LNCAP (cell line): Measurements from ENCODE around the gene ATG4D.

Source experiments
- TF ChIP-seq, protein P1 (sequence below): fragments of 450-650 bp; IDR thresholded peaks from 2 replicates; pipeline ENCODE4 v1.5.1; 2017; ENCODE audit warnings: mild to moderate bottlenecking

Gene ATG4D

DNA sequence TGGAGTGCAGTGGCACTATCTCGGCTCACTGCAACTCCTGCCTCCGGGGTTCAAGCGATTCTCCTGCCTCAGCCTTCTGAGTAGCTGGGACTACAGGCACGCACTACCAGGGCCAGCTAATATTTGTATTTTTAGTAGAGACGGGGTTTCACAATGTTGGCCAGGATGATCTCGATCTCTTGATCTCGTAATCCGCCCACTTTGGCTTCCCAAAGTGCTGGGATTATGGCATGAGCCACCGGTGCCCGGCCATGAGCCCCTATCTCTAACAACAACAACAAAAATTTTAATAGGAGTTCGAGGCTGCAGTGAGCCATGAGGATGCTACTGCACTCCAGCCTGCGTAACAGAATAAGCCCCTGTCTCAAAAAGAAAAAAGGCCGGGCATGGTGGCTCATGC is 38.4 kb downstream of the ATG4D start:
- TF ChIP-seq, protein P1, sequence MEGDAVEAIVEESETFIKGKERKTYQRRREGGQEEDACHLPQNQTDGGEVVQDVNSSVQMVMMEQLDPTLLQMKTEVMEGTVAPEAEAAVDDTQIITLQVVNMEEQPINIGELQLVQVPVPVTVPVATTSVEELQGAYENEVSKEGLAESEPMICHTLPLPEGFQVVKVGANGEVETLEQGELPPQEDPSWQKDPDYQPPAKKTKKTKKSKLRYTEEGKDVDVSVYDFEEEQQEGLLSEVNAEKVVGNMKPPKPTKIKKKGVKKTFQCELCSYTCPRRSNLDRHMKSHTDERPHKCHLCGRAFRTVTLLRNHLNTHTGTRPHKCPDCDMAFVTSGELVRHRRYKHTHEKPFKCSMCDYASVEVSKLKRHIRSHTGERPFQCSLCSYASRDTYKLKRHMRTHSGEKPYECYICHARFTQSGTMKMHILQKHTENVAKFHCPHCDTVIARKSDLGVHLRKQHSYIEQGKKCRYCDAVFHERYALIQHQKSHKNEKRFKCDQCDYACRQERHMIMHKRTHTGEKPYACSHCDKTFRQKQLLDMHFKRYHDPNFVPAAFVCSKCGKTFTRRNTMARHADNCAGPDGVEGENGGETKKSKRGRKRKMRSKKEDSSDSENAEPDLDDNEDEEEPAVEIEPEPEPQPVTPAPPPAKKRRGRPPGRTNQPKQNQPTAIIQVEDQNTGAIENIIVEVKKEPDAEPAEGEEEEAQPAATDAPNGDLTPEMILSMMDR = no peak

DNA sequence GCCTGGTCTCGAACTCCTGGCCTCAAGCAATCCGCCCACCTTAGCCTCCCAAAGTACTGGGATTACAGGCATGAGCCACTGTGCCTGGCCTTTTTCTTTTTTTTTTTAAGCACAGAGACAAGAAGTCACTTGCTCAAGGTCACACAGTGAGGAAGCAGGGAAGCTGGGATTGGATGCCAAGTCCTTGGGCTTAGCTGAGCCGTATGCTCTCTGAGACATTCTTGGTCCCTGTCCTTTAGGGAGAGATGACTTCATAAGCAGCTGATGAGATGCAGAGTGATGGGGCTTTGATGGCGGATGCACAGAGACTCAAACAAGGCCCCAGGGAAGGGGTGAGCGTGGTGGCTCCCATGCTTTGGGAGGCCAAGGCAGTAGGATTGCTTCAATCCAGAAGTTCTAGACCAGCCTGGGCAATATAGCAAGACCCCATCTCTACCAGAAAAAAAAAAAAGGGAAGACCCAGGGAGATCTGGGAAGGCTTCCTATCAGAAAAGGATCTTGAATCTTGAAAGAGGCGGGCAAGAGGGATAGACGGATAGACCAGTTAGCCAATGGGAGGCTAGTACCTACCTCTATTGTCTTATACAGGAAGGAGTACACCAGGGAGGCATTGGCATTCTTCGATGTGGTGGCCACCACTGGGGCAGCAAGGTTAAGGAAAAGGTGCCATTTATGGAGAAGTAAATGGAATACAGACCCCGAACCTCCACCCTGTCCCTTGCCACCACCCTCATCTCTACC is 39.5 kb downstream of the ATG4D start:
- TF ChIP-seq, protein P1 = no peak

DNA sequence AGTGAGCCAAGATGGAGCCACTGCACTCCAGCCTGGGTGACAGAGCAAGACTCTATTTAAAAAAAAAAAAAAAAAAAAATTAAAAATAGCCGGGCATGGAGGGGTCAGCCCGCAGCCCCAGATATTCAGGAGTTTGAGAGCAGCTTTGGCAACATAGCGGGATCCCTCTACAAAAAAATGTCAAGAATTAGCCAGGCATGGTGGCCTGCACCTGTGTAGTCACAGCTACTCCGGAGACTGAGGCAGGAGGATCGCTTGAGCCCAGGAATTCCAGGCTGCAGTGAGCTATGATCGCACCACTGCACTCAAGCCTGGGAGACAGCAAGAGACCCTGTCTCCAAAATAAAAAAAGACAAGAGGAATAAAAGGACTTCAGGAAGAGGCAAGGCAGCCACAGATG is 42.7 kb downstream of the ATG4D start:
- TF ChIP-seq, protein P1 = no peak

DNA sequence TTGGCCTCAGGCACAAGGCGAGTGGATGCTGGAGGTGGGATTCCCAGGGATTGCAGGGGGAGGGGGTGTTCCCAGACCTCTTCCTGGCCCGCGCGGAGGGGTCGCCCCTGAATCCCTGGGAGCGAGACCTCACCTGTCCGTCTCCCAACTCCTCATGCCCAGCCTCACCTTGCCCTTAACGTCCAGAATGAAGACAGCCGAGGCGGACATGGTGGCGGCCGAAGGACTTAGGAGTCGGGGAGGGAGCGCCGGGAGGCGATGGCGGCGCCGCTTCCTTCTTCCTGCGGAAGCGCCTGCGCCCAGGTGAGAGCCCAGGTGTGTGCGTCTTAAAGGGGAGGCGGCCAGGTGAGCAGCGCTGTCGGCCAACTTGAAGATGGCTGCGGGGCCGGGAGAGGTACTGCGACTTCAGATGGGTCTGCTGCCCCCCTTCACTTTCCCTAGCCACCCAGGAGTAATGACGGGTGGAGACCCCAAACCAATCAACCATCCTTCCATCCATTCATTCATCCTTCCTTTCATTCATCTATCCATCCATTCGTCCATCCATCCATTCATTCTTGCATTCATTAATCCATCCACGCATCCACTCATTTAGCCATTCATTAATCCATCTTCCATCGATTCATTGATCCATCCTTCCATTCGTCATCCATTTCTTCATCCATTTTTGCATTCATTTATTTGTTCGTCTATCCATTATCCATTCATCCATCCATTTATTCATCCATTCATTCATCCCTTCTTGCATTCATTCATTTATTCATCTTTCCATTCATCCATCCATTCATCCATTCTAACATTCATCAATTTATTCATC is 43.5 kb downstream of the ATG4D start, which contains the start of gene AP1M2:
Gene AP1M2 (minus strand): TSS at position 291 of the 817 bp plus-strand sequence. CDS start 81 bp downstream, at position 210.
- TF ChIP-seq, protein P1 = no peak

DNA sequence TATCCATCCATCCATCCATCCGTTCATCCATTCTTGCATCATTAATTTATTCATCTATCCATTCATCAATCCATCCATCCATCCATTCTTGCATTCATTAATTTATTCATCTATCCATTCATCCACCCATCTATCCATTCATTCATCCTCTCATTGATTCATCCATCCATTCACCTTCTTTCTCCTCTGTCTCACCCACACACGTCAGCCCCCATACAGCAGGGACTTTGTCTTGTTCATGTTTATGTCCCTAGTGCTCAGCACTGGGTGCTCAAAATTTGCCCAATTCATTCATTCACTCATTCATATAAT is 44.1 kb downstream of the ATG4D start:
- TF ChIP-seq, protein P1 = no peak

DNA sequence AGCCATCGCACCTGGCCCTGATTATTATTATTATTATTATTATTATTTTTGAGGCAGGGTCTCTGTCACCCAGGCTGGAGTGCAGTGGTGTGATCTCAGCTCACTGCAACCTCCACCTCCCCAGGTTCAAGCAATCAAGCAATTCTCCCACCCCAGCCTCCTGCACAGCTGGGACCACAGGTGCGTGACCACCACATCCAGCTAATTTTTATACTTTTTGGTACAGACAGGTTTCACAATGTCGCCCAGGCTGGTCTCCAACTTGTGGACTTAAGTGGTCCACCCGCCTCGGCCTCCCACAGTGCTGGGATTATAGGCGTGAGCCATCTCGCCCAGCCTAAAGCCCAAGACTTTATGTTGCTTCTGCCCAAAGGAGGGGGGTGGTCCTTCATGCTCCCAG is 49.4 kb downstream of the ATG4D start:
- TF ChIP-seq, protein P1 = no peak

DNA sequence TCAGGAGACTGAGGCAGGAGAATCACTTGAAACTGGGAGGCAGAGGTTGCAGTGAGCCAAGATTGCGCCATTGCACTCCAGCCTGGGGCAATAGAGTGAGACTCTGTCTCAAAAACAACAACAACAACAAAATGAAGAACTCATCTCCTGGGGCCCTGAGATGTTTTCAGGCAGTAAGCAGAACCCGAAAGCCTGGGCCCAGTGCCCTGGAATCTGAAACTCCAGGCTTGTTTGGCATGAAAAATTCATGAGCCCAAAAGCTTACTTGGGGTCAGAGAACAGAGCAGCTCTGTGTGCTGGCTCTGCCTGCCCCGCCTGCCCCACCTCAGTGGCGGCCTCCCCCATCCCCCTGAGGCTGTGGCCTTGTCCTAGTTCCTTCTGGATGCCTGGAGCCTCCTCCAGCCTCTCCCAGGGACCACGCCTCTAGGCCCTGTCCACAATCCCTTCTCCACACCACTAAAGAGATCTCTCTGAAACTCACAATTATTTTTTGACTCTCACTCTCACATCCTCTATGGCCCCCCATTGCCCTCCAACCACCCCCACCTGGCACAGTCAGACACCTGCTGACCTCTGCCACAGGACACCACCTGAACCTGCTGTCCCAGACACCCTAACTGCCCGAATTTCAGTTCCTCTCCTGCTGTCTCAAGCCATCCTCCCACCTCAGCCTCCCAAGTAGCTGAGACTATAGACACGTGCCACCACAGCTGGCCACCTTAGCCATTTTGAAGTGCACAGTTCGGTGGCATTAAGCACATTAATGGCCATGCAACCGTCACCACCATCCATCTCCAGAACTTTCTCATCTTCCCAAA is 50.3 kb downstream of the ATG4D start:
- TF ChIP-seq, protein P1 = no peak
